Endometrial microvascular endothelial cells (primary cell): Measurements from ENCODE around the gene IL1RAP. TPM values are rescaled to one million over a fixed set of nuclear protein-coding genes. Genes with fewer than 3 reads are reported as not detected.

ENCODE experiments used
- in situ Hi-C: cut with HindIII; loops from 2 replicates; pipeline ENCODE4 v1.10.0; 2017; ENCODE audit warnings: low sequenced_read_pairs, low pct_unique_long_range_greater_than_20kb; ENCODE audit errors: inconsistent ontology term
- total RNA-seq: library from RNA; depleted of rRNA; stranded (reverse); fragments of >200 nt; gene quantifications from one replicate; pipeline ENCODE4 v1.2.3, GENCODE V29; 2015; ENCODE audit errors: inconsistent ontology term

IL1RAP gene
- total RNA-seq, 1 donor from 2014 or later = 13.6 TPM

- in situ Hi-C loops = no loop called here
Observed at GRCh38 chr3:190620886-190621608, 107.2 kb downstream of the IL1RAP start.

GRCh38 chr3:190621927-190622326, 108.0 kb downstream of the IL1RAP start:
- in situ Hi-C loops = no loop called here

- in situ Hi-C loops = no loop called here
Observed at GRCh38 chr3:190624282-190624681, 110.4 kb downstream of the IL1RAP start.

GRCh38 chr3:190626951-190627620, 113.2 kb downstream of the IL1RAP start:
- in situ Hi-C loops = no loop called here

- in situ Hi-C loops = no loop called here
Observed at GRCh38 chr3:190629088-190629487, 115.2 kb downstream of the IL1RAP start.

GRCh38 chr3:190631295-190631694, 117.4 kb downstream of the IL1RAP start:
- in situ Hi-C loops = no loop called here

DNA sequence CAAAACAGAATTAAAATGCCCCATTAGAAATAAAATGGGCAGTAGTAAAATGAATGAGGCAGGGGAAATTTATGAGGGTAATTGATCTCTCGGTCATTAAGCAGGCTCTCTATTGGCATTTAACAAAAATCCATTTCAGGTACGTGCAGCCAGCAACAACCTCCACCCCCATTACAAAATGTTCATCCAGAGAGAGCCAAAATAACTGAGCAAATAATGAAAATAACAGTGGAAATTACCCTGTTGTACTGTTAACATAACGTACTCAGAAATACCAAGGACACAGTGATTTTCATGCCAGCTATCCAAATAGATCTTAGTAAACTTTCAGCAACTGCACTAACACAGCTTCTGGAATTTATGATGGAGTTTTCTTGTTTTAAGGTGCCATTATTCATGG, 127.7 kb downstream of the IL1RAP start:
- in situ Hi-C loops = no loop called here

DNA sequence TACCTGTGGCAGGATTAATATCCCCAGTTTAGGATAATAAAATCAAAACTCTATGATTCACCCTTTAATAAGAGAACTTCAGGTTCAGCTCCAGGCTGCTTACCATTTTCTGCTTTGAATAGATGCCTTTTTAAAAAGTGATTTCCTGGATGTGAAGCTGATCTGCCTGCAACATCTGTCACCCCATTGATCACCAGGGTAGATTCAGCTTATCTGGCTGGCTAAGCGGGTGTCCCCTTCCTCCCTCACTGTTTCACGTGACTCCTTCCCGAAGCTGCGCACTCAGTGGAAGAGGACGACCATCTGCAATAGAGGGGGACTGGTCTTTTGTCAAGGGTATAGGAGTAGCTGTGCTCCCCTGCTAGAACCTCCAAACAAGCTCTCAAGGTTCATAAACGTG, 128.1 kb downstream of the IL1RAP start:
- in situ Hi-C loops = no loop called here

GRCh38 chr3:190644035-190644434, 130.2 kb downstream of the IL1RAP start:
- in situ Hi-C loops = no loop called here

GRCh38 chr3:190644766-190645165, 130.9 kb downstream of the IL1RAP start:
- in situ Hi-C loops = no loop called here

- in situ Hi-C loops = no loop called here
Observed at GRCh38 chr3:190645932-190646460, 132.1 kb downstream of the IL1RAP start.

GRCh38 chr3:190646996-190647395, 133.1 kb downstream of the IL1RAP start:
- in situ Hi-C loops = no loop called here

DNA sequence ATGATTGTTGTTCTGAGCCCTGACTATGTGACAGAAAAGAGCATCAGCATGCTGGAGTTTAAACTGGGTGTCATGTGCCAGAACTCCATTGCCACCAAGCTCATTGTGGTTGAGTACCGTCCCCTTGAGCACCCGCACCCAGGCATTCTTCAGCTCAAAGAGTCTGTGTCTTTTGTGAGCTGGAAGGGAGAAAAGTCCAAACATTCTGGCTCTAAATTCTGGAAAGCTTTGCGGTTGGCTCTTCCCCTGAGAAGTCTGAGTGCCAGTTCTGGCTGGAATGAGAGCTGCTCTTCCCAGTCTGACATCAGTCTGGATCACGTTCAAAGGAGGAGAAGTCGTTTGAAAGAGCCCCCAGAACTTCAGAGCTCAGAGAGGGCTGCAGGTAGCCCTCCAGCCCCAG, 142.0 kb downstream of the IL1RAP start:
- in situ Hi-C loops = no loop called here

DNA sequence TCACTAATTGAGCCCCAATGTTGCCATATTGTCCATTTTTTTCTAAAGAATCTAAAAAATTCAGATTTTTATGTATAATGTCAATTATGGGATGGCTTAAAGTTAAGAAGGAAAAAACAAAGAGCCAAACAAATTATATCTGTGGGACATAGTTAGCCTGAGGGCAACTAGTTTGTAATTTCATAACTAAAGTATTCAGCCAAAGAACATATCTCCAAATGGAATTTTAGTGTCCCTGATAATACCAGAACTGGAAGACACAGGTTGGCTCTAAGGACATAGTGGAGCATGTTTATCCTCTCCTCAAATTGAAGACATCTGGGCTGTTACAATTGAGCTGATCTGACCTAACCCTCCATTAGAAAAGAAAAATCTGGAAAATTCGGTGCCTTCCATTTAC, 144.2 kb downstream of the IL1RAP start:
- in situ Hi-C loops = no loop called here

DNA sequence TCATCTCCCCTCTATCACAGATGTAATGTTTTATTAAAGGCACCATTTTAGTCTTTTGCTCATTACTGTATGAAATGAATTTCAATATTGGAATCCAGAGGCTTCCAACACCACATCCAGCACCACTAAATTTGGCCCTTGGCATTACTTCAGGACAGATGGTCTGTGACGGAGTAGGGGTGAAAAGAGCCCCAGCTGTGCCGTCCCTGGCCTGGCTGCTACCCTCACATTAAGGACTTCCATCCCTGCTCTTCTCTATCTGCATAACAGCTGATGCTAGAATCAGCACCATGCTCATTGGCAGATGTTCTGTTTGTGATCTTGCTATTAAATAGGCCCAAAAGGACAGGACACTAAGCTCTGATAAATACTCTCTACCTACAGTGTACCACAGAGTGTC, 152.9 kb downstream of the IL1RAP start:
- in situ Hi-C loops = no loop called here

DNA sequence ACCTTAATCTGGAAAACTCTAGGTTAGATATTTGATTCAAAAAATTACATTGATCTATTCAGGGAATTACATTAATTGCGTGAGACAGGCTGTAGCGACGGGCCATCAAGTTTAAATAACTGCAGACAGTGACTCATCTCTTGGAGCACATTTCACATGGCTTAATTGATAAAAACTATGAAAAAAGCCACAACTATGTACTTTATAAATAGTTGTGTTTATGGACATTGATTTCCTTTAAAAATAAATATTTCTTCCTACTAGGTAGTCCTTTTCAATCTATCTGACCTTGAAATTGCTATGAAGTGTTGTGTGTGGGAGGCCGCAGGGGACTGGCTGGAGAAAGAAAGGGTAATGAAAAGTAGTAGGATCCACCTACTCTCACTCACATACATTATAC, 157.8 kb downstream of the IL1RAP start:
- in situ Hi-C loops = no loop called here

DNA sequence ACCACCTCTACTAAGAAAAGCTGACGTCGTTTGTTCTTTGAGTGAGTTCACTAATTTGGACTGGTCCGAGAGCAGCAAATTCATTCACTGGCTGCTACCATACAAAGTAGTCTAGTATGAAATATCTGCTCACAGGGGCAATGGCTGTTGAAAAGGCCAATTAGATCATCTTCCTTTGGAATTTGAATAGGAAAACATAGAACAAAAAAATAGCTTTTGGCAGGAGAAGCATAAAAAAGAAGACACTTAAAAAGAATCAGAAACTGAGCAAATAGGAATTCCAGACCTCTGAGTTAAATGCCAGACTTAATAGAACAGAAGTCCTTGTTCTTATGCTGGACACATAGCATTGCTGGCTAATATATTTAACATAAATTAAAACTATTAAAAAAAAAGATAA, 159.3 kb downstream of the IL1RAP start:
- in situ Hi-C loops = no loop called here

DNA sequence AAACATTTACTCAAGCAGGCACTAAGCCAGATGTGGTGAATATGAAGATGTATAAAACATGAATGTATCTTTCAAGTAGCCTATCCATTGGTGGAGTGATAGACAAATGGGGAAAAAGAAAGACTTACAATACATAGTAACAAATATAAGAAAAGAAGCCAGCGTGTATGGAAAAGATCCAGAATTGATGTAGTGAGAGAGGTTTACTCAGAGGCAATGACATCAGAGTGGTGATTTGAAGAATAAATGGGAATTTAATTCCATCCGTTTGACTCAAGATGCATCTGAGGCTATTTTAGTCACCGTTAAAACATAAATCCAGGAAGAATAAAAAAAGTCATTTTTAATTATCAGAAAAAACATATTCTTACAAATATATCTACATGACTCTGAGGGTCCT, 162.6 kb downstream of the IL1RAP start:
- in situ Hi-C loops = loop anchor here (25.0 kb wide), 1 partner anchor 189 kb away; no protein-coding TSS in a partner anchor

- in situ Hi-C loops = loop anchor here (25.0 kb wide), 1 partner anchor 190 kb away; no protein-coding TSS in a partner anchor
Observed at GRCh38 chr3:190677001-190677400, 163.1 kb downstream of the IL1RAP start.

- in situ Hi-C loops = loop anchor here (25.0 kb wide), 1 partner anchor 191 kb away; no protein-coding TSS in a partner anchor
Observed at GRCh38 chr3:190677868-190678267, 164.0 kb downstream of the IL1RAP start.
